ENCODE results near the gene OCA2. TPM values are rescaled to one million over a fixed set of nuclear protein-coding genes. Genes with fewer than 3 reads are reported as not detected.

Gene OCA2
- polyA plus RNA-seq, 1 donor (not counting 4 experiments of a cell fraction or from before 2014, with no cell fraction given) = 0.05 TPM

GRCh38 chr15:27813139-27813538 is 286.0 kb downstream of the OCA2 start:
- Histone ChIP-seq H3K4me3 (ENCODE audit: control insufficient read depth in 2 of 3, extremely low read depth in 1 of 3, insufficient read depth in 2 of 3, low read depth in 1 of 3, low read length in 3 of 3) (no peak overlapping the region), H3K79me2 (ENCODE audit: control insufficient read depth, insufficient read depth, low read length) (no peaks in the 10 kb centered on the region), H3K27ac (ENCODE audit: control insufficient read depth, insufficient read depth, low read length) (no peak overlapping the region), H3K4me2 (ENCODE audit: control insufficient read depth, extremely low read depth, insufficient read depth, low read depth, low read length) (no peak overlapping the region), H4K20me1 (ENCODE audit: control insufficient read depth, extremely low read depth, insufficient read depth, low read length) (no peaks in the 10 kb centered on the region), H3K9me3 (ENCODE audit: control insufficient read depth, low read depth, low read length) (peaks cover 2% of the 10 kb centered on the region), H3K9ac (ENCODE audit: control insufficient read depth, extremely low read depth, insufficient read depth, low read length) (no peak overlapping the region), H3K36me3 (ENCODE audit: control insufficient read depth in 2 of 2, extremely low read depth in 1 of 2, insufficient read depth in 2 of 2, low read length in 2 of 2) (no peaks in the 10 kb centered on the region), H3K9me1 (ENCODE audit: control insufficient read depth, extremely low read depth, insufficient read depth, low read length) (no peaks in the 10 kb centered on the region), H3K4me1 (ENCODE audit: control insufficient read depth, extremely low read depth, insufficient read depth, low read length) (no peaks in the 10 kb centered on the region), H2AFZ (ENCODE audit: control insufficient read depth, low read length) (no peak overlapping the region), H3K27me3 (ENCODE audit: control insufficient read depth, extremely low read depth, insufficient read depth, low read length) (no peaks in the 10 kb centered on the region)
- dilution Hi-C loops (cut with MboI; ENCODE audit: extremely low pct_ligation_motif_present, low sequenced_read_pairs) = no loop called here
- no peak for DNase-seq (ENCODE audit: low read depth, low spot score)
- FAIRE-seq = no peak
- no peak for TF ChIP-seq EZH2 (IDR thresholded peaks at IDR 0.05; ENCODE audit: low read length)
- TF ChIP-seq, protein P1, sequence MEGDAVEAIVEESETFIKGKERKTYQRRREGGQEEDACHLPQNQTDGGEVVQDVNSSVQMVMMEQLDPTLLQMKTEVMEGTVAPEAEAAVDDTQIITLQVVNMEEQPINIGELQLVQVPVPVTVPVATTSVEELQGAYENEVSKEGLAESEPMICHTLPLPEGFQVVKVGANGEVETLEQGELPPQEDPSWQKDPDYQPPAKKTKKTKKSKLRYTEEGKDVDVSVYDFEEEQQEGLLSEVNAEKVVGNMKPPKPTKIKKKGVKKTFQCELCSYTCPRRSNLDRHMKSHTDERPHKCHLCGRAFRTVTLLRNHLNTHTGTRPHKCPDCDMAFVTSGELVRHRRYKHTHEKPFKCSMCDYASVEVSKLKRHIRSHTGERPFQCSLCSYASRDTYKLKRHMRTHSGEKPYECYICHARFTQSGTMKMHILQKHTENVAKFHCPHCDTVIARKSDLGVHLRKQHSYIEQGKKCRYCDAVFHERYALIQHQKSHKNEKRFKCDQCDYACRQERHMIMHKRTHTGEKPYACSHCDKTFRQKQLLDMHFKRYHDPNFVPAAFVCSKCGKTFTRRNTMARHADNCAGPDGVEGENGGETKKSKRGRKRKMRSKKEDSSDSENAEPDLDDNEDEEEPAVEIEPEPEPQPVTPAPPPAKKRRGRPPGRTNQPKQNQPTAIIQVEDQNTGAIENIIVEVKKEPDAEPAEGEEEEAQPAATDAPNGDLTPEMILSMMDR (optimal IDR thresholded peaks at IDR 0.05 in 1 of 3, IDR thresholded peaks at IDR 0.05 in 1 of 3, conservative IDR thresholded peaks at IDR 0.05 in 1 of 3; ENCODE audit: extremely low read depth in 1 of 3, insufficient read depth in 2 of 3, low read length in 3 of 3) = no peak

DNA sequence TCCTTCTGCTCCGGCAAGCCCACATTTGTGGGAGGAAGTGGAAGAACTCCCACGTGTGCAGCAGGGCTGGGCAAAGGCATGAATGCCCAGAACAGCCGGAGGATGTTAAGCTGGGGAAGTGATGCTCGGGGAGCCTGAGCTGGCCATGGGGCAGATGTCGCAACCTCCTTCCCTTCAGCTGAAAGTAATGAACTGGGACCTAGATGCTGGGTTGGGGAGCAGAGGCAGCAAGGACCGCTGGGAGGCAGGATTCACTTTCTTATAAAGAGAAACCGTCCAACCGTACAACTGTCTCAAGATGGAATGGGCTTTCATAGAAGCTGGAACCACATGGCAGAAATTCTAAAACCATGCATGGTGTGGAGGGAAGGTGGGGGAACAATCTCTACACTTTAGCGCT is 290.9 kb downstream of the OCA2 start:
- Histone ChIP-seq H3K9ac (ENCODE audit: control insufficient read depth, extremely low read depth, insufficient read depth, low read length) (no peak overlapping the region), H3K4me3 (ENCODE audit: control insufficient read depth in 2 of 3, extremely low read depth in 1 of 3, insufficient read depth in 2 of 3, low read depth in 1 of 3, low read length in 3 of 3) (no peak overlapping the region), H3K9me1 (ENCODE audit: control insufficient read depth, extremely low read depth, insufficient read depth, low read length) (no peaks in the 10 kb centered on the region), H4K20me1 (ENCODE audit: control insufficient read depth, extremely low read depth, insufficient read depth, low read length) (no peaks in the 10 kb centered on the region), H2AFZ (ENCODE audit: control insufficient read depth, low read length) (no peak overlapping the region), H3K79me2 (ENCODE audit: control insufficient read depth, insufficient read depth, low read length) (no peaks in the 10 kb centered on the region), H3K27me3 (ENCODE audit: control insufficient read depth, extremely low read depth, insufficient read depth, low read length) (no peaks in the 10 kb centered on the region), H3K4me2 (ENCODE audit: control insufficient read depth, extremely low read depth, insufficient read depth, low read depth, low read length) (no peak overlapping the region), H3K4me1 (ENCODE audit: control insufficient read depth, extremely low read depth, insufficient read depth, low read length) (no peaks in the 10 kb centered on the region), H3K27ac (ENCODE audit: control insufficient read depth, insufficient read depth, low read length) (no peak overlapping the region), H3K9me3 (ENCODE audit: control insufficient read depth, low read depth, low read length) (no peaks in the 10 kb centered on the region), H3K36me3 (ENCODE audit: control insufficient read depth in 2 of 2, extremely low read depth in 1 of 2, insufficient read depth in 2 of 2, low read length in 2 of 2) (no peaks in the 10 kb centered on the region)
- no peak for DNase-seq (ENCODE audit: low read depth, low spot score)
- TF ChIP-seq EZH2 (IDR thresholded peaks at IDR 0.05; ENCODE audit: low read length) = no peak
- TF ChIP-seq, protein P1 (optimal IDR thresholded peaks at IDR 0.05 in 1 of 3, IDR thresholded peaks at IDR 0.05 in 1 of 3, conservative IDR thresholded peaks at IDR 0.05 in 1 of 3; ENCODE audit: extremely low read depth in 1 of 3, insufficient read depth in 2 of 3, low read length in 3 of 3) = no peak
- FAIRE-seq = no peak
- dilution Hi-C loops (cut with MboI; ENCODE audit: extremely low pct_ligation_motif_present, low sequenced_read_pairs) = no loop called here
